Keratinocyte (primary cell): Measurements from ENCODE around the gene NTRK1.

Source experiments
- CTCF ChIP-seq, 3 experiments: IDR thresholded peaks in 1 of 3; conservative IDR thresholded peaks in 1 of 3; optimal IDR thresholded peaks in 1 of 3; 2 replicates in 2 of 3; 3 replicates in 1 of 3; pipeline versions ENCODE3 to v1.5.1; 2011; ENCODE audit warnings: low read length in 3 of 3, mild to moderate bottlenecking in 3 of 3, moderate library complexity in 2 of 3, control low read depth in 1 of 3, inconsistent platforms in 1 of 3; ENCODE audit not compliant: insufficient read depth in 2 of 3; ENCODE audit errors: extremely low read depth in 1 of 3
- EZH2 ChIP-seq: IDR thresholded peaks from one replicate; pipeline ENCODE4 v1.6.1; 2012; ENCODE audit warnings: inconsistent platforms, mild to moderate bottlenecking, low read length, moderate library complexity

GRCh38 chr1:156882543-156882942 lies 21.9 kb downstream of the NTRK1 start:
- no peak for TF ChIP-seq CTCF (optimal IDR thresholded peaks at IDR 0.05 in 1 of 3, IDR thresholded peaks at IDR 0.05 in 1 of 3, conservative IDR thresholded peaks at IDR 0.05 in 1 of 3; ENCODE audit: extremely low read depth in 1 of 3, insufficient read depth in 2 of 3, low read length in 3 of 3)
- TF ChIP-seq EZH2, result no peak
